Inflammatory macrophage (primary cell): ENCODE measurements around the gene WRAP73.
A peak's percentile ranks its signal among the peaks of the same experiment; 100 is the strongest.

ENCODE experiments used
- DNase-seq, 2 donors: peaks; one replicate each; pipeline ENCODE4 v3.0.0-alpha.2; 2020 to 2022

The WRAP73 gene

DNA sequence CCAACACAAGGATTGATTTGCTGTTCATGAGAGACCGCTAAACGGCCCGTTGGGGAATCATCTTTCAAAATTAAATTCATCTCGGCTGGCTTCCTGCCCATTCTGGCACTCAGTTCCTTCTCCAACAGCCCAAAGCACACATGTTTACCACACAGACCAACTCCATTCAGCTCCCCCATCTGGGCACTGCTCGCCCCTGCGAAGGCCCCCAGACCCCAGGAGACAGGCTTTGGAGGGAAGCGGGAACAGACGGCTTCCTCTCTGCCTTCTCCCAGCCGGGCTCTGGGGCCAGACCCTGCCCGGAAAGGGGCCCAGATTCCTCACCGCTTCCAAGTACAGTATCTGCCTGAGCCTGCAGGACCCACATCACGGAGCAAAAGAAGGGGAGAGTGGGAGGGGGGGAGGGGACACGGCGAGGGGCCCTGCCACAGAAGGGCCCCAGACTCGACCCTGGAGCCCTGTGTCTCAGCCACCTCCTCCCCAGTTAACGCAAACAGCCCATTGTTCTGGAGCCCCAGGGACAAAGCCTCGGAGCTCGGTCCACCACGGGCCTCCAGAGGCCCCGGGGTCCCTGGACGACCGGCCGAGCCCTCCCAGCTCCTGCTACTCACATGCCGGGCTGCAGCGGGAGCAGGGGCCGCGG is 39.3 kb downstream of the WRAP73 start:
- no peak for DNase-seq

DNA sequence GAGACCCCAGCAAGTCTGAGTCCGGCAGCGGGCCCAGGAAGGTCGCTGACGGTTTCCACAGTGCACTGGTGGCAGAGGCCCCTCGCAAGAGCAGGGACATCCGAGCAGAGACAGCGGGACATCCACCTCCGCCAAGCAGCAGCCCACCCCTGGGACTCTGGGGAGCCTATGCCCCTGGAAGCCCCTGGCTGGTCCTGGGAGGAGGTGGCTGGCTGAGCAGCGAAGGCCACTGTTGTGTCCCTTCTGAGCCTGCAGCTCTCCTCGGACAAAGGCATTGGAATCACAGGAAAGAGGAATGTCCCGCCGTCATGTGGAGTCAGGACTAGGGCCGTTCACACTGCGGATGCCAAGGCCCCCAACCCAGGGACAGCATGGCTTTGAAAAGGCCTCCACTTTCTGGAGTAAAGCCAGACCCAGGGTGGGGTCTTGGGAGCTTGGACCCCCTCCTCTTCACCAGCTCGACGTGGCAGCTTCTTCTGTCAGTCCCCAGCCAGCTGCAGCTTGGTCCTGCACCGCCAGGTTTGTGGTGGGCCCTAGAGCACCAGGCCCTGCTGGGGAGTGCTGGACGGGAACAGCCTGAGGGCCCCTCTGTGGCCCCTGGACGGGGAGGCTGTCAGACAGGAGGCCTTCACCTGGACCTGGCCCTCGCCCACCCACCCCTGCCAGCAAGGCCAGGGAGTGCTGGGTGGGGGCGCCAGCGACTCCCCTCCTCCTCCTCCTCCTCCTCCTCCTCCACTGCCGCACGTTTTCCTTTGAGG is 40.0 kb downstream of the WRAP73 start:
- no peak for DNase-seq

DNA sequence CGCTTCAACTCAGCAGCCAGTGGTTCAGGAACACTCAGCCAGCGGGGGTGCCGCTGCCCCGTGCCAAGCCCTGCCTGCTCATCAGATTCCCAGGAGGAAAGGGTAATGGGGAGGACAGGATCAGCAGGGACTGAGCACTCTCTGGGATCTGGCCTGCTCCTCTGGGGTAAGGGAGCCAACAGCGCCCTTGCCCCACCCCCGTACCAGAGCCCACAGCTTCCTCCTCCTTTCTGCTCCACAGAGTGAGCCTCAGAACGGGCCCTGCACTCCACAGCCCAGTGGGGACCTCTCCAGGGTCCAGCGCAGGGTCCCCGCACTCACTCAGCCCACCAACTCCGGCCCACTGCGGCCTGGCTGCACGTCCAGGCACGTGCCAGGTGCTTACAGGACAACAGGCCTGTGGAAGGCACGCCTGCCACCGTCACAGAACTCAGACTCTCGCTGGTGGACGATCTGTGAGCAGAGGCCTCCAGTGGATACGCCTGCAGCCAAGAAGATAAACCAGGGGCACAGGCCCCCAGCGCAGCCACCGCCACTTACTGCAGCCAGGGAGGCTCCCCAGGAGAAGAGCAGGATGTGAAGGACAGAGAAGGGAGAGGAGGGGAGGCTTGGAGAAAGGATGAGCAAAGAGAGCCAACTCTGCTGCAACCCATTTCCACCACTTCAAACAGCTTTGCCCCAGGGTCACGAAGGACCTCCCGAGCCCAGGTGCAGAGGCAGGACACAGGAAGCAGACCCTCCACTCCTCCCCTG is 40.7 kb downstream of the WRAP73 start:
- DNase-seq: peak in 1 of 2 donors; percentile 40

DNA sequence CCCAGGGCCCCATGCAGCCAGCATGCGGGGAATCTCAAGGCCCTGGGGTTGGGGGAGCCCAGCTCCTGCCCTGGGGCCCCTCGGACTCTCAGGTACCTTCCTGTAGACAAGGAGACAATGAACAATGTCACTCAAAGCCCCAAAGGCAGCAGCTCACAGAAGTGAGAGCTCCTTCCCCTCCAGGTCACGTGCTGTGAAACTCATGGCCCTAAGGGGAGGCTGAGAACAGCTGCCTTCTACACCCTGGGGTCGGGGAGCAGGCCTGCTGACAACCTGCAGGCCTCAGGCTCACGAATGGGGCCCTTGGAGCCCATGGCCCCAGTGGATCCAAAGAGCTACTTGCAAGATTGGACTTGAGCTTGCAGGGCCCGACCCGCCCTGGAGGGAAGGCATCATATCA is 41.7 kb downstream of the WRAP73 start:
- no peak for DNase-seq

DNA sequence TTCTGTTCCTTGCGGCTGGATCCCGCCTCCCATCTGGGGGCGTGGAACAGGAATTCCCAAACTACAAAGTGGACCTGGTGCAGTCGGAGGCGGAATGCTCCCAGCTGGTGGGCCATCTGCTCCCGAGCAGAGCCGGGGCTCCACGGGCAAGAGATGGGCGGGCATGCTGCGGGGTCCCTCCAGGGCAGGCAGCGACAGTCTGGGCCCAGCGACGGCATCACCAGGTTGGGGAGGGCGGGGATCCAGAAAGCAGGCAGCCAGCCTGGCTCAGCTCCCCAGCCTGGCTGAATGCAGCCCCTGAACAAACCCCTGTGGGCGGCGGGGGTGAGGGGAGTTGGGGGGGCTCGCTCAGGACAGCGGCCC is 42.2 kb downstream of the WRAP73 start:
- no peak for DNase-seq

DNA sequence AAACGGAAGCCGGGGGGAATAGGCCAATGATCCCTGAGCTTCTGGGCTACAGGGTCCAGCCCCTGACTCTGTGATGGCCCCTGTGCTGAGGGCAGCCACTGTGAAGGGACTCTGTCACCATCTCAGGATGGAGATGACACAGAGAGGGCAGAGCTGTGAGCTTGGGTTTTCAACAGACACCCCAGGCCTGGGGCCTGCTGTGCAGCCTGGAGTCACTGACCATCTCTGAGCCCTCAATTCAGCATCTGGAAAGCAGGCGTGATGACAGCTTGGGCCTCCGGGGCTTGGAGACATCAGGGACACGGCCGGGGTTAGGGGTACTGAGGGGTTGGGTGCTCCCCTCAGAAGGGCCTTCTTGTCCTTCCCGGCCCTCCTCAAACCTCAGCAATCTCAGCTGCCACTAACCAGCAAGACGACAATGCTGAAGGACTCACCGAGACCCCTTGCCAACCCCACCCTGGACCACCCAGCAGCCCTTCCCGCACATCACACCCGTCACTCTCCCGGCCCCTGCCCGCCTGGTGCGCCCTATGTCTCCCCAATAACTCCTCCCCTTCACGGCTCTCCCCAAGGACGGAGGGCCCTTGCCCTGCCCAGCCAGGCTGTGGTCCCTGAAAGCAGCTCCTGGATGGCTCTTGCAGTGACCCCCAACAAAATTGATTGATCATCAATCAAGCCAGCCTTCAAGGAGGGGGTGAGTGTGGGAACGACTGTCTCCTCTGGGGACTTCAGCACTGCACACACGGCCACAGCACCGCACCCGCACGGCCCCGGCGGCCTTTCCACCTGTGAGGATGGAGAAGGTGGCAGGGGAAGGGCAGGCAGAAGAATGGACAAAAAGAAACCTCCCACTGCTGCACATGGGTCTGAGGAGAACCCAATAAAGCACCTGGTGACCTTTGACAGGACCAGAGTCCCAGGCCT is 42.9 kb downstream of the WRAP73 start:
- no peak for DNase-seq

DNA sequence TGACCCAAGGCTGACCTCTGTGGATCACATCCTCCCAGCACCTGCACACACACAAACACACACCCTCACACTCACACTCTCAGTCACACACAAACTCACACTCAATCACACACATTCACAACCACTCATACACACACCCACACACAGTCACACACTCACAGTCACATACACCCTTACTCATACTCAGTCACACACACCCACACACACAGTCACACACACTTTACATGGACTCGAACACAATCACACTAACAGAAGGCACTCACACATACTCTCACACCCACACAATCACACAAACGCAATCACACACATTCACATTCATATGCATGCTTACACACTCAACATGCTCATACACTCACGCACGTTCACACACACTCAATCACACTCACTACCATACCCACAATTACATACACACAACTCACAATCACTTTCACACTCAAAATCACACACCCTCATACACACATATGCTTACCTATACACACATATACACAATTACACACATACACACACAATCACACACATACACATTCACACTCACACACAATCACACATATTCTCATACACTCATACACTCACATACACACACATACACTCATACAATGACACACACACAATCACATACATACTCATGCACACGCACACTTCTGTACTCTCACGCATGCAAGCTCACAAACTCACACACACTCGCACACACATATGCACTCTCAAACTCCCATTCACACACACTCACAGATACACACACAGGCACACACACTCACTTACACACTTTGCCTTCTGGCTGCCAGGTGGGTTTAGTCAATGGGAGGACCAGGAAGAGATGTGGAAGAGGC is 44.7 kb downstream of the WRAP73 start:
- no peak for DNase-seq

DNA sequence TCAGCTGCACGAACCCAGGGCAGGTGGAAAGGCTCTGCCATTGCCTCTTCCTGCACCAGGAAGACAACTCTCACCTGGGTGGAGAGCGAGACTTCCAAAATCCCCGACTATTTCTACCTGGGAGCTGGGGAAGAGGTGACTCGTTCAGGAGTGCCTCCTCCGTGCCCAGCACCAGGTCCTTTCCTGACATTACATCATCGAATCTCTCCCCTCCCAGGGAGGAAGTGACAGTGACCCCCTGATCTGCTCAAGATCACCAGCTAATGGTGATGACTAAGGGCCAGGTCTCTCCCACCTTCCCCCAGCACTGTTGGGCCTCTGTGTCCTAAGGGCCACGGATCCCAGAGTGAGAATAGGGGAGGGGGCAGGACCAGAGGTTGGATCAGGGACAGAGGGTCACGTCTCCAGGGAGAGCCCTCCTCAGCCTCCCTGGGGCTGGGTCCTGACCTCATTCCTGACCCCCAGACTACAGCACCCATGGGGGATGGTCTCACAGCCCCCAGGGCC is 45.4 kb downstream of the WRAP73 start:
- DNase-seq: no peak

DNA sequence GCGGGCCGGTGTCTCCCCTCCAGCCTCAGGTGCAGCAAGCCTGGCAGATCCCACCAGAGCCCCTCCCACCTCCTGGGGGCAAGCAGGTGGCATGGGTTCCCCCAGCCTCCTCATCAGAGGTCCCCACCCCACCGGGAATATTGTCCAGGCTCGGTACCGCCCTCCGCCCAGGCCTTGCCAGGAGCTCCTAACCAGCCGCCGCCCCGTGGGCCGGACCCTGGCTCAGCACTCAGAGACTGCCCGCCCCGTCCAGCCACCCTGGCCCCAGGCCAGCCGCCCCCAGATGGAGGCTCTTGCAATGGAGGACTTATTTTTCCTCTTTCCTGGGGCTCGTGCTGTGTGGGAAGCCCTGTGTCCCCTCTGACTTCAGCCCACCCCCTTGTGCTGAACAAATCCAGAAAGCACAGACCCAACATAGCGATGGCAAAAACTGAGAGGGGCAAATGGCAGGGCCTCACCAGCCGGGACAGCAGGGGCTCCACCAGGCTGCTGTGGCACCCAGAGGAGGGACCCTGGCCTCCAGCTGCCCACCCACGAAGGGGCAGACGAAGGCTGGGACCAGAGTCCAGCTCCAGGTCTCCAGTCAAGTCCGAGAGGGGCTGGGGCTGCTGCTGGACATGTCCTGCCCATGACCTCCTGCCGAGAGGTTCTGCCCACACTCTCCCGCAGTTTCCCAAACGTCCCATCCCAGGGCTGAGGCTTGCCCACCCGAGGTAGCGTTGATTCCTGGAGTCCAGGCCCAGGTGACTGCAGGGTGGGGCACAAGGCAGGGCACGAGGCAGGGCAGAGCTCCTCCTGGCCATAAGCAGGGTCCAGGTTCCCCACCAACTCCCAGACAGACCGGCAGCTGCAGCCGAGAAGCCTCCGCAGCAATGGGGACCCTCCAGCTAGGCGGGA is 46.1 kb downstream of the WRAP73 start:
- no peak for DNase-seq

DNA sequence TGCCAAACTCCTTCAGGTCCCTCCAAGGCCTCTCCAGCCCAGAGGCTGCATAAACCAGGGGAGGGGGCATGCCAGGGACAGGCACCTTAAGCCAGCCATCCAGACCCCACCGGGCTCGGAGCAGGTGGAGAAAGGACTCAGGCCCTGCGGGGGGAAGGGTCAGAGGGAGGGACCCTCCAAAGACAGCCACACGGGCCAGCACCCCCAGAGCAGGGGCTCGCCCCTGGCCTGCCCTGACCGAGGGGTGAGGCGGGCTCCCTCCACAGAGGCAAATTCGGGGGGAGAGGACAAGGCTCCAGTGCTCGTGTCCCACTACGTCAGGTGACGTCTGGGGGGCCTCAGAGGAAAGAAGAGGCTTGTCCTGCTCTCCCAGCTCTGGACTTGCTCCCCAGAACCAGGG is 46.7 kb downstream of the WRAP73 start:
- no peak for DNase-seq

DNA sequence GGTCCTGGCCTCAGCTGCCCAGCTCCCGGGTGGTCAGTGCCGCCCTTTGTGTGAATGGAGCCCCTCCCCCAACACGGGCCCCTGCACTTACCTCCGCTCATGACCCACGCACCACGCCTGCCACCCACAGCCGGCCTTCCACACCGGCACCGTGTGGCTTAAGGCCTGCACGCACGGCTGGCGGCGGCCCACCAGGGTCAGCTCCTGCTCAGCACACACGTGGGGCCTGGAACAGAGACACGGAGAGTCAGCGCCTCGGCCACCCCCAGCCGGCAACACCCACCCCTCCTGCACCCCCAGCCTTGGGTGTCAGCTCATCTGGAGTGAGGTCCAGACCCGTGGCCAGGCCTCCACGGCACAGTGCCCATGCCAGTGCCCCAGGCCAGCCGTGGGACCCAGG is 47.5 kb downstream of the WRAP73 start:
- DNase-seq: no peak

DNA sequence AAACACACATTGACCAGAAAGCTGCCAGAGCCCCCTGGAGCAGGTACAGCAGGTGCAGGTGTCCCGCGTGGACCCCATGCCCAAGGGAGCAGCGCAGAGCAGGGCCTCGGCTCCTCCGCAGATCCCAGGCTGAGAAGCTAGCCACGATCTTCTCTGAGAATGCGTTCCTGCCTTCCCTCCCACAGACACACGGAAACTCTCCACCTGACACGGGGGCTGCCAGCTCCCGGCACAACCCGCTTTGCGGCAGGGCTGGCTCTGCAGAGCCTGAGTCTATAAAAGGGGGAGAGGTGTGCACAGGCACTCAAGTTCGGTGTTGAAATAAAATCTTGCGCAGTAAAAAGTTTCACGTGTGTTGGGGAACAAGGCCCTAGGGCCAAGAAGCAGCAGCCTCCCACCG is 48.2 kb downstream of the WRAP73 start:
- DNase-seq: no peak

DNA sequence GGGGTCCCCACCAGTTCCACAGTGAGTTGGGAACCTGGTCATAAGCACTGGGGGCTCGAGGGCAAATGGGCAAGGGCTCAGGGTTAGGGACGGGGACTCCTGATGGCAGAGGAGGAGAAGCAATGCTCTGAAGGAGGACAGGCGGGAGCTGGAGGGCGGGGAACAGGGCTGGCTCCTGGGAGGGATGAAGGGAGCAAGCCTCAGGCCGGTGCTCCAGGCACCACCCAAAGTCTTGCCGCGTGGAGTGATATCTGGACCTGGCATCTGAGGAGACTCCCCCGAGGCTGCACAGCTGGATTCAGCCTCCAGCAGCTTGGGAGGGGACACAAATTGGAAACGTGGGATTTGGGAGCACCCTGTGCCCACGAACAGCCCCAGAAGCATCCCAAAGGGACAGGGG is 49.5 kb downstream of the WRAP73 start:
- no peak for DNase-seq

DNA sequence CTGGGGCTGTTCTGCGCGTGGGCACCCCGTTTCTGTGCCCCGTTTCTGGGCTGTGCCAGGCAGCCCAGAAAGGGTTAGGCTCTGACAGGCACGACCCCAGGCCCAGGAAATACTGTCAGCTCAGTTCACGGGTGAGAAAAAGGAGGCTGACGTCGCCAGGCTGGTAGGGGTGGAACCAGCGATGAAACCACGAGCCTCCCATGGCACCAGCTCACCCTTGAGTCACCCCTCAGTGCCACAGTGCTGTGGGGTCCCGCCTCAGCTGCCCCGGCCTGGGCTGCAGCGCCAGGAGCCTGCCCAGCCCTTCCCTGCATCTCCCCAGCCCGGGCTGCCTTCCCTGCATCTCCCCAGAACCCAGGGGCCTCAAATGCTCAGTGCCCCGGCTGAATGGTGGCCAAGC is 50.1 kb downstream of the WRAP73 start:
- no peak for DNase-seq

DNA sequence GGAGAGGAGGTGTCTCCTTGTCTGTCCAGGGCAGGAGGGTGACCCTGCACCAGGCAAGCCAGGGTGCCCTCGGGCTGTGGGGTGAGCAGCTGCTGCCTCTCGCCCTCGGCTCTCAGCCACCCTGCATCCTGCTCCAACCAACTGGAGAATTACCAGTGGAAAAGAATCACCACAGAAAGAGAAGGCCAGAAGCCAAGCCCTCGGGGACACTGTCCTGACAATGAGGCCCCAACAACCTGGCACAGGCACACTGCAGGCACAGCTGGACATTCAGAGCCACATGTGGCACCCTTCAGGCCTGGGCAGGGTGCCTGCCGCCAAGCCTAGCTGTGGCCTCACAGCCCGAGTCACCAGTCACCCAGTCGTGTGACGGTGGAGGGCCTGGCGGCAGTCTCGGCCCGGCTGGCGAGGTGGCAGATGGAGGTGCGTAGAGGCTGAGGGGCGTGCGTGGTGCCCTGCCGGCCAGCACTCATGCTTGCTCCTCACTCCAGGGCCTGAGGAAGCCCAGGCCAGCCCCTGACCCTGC is 50.6 kb downstream of the WRAP73 start:
- DNase-seq: no peak

DNA sequence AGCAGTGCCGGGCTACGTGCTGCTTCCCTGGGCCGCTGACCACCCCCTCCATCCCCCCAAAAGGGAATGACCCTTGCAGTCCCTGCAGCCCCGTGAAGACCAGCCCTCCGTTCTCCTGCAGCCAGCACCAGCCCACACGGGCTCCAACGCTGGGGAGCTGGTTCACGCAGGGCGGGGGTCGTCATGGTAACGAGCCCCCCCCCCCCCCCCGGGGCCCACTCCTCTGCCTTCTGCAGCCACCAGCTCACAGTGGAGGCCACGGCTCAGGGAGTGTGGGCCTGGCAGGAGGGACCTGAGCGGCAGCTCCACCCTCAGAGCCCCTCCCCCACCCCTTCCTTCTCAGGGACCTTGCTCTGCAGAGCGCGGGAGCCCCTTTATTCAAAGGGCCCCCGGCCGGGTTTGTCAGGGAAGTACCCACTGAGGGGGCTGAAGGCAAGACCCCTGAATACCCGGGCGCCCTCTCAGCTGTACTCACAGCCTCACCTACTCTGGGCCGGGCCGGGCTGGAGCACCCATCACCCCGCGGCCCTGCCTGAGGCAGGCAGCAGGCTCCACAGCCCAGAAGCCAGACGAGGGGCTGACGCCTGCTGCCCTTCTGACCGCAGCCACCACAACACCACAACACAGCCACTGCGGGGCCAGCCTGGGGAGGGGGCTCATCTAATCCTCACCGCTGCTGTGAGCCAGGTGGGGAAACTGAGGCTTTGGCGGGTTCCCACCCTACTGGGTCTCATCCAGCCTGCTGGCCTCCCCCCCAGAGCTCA is 51.2 kb downstream of the WRAP73 start:
- DNase-seq: no peak

DNA sequence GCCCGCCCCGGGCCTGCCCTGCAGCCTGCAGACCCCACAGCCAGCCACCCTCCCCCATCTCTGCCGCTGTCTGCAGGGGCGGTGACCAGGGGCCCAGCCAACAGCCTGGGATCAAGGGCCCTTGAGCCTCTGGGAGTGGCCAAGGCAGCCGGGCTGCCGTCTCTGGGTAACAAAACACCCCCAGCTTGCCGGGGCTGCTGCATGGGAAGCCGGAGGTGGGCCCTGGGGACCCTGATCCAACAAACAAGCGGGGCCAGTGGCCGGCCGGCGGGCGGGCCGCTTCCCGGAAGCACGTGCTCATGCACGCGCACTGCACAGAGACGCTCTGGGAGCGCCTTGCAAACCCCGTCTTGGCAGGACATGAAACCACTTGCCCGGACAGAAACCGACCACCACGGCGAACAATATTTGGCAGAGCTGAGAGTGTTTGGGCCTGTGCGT is 51.8 kb downstream of the WRAP73 start:
- no peak for DNase-seq

DNA sequence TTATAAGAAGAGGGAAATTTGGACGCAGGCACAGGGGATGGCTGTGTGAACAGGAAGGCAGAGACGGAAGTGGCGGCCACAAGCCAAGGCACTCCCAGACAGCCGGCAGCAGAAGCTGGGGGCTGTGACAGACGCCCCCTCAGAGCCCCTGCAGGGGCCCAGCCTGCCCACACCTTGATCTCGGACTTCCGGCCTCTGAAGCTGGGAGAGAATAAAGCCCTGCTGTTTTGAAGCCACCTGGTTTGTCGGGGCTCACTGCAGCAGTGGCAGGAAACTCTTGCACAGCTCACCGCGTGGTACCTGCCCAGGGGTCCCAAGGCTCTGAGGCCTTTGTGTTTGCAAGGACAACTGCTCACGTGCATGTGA is 52.3 kb downstream of the WRAP73 start:
- DNase-seq: peak; percentile 18 to 42
